HUES48 (cell line): ENCODE data around the gene RPLP2.

ENCODE experiments used
- H3K27ac ChIP-seq: one replicate; pipeline ENCODE4 v1.7.0; 2013; ENCODE audit warnings: low read depth, low read length, inconsistent platforms
- H3K27me3 ChIP-seq: 2 replicates; pipeline ENCODE4 v1.6.1; 2013; ENCODE audit warnings: mild to moderate bottlenecking, low read length; ENCODE audit not compliant: control insufficient read depth, insufficient read depth
- H3K36me3 ChIP-seq: 2 replicates; pipeline ENCODE4 v1.6.1; 2013; ENCODE audit warnings: low read length; ENCODE audit not compliant: control insufficient read depth, insufficient read depth
- H3K4me1 ChIP-seq: 2 replicates; pipeline ENCODE4 v1.6.1; 2013; ENCODE audit warnings: mild to moderate bottlenecking, low read length; ENCODE audit not compliant: control insufficient read depth, insufficient read depth
- H3K4me3 ChIP-seq: 2 replicates; pipeline ENCODE4 v1.5.1; 2013; ENCODE audit warnings: mild to moderate bottlenecking, low read depth, low read length
- H3K9ac ChIP-seq: 2 replicates; pipeline ENCODE4 v1.6.1; 2013; ENCODE audit warnings: mild to moderate bottlenecking, low read depth, low read length, moderate library complexity
- H3K9me3 ChIP-seq: 2 replicates; pipeline ENCODE4 v1.6.1; 2013; ENCODE audit warnings: low read length; ENCODE audit not compliant: control insufficient read depth, insufficient read depth

Gene RPLP2

DNA sequence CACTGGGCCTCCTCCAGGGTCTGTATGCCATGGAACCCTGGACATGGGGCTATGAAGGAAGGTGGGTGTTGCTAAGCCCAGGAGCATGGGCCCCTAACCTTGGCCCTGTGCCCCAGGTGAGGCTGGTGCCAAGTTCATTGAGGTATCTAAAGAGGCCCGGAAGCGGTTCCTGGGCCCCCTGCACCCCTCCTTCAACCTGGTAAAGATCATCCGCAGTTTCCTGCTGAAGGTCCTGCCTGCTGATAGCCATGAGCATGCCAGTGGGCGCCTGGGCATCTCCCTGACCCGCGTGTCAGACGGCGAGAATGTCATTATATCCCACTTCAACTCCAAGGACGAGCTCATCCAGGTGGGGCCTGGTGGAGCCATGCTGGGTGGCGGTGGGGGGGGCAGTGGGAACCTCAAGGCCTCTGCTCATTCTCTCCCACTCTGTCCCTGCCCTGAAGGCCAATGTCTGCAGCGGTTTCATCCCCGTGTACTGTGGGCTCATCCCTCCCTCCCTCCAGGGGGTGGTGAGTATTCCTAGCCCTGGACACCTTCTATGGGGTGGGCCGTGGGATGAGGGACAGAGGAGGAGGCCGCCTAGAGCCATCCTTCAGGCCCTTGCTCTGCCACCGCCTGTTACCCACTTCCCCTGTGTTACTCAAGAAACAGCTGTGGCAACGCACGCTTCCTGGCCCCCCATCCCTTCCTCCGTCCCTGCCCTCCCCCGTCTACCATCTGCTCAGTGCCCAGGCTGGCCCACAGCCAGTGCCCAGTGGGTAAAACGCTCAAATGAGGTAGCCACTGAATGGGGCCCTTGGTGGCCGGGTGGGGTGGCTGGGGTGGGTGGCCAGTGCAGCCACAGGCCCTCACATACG, 12.0 kb downstream of the RPLP2 start:
- H3K9me3 ChIP-seq: no peaks in the 10 kb centered on the region
- H3K9ac ChIP-seq: no peak overlapping the region
- H3K4me1 ChIP-seq: peaks cover 9% of the 10 kb centered on the region
- H3K36me3 ChIP-seq: 0 out of 2 replicates have a peak, but pooled peaks cover 16% of the 10 kb centered on the region
- no peak overlapping the region for H3K4me3 ChIP-seq
- no peak overlapping the region for H3K27ac ChIP-seq
- peaks cover 5% of the 10 kb centered on the region; the same call in 1 of the 2 replicates for H3K27me3 ChIP-seq

DNA sequence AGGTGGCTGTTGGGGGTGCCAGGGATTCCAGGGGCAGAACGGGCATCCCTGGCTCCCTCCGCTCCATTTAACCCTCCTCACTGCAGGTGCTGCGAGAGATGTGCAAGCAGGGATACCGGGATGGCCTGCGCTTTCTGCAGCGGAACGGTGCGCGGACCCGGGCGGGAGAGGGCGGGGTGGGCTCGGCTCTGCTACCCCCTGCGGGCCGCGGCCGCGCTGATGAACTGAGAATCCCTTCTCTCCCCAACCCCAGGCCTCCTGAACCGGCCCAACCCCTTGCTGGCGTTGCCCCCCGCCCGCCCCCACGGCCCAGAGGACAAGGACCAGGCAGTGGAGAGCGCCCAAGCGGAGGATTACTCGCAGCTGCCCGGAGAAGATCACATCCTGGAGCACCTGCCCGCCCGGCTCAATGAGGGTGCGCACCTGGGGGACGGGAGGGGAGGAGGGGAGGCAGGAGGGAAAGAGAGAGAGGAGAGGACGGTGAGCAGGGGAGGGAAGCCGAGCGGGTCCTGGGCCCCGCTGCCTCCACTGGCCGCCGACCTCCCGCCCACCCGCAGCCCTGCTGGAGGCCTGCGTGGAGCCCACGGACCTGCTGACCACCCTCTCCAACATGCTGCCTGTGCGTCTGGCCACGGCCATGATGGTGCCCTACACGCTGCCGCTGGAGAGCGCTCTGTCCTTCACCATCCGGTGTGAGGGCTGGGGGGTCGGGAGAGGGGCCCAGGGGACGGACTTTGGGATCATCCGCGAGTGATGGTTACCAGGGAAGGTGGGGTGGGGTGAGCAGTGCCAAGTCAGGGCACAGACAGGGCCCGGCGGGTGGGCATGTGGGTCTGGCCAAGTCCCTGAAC, 13.9 kb downstream of the RPLP2 start:
- Histone ChIP-seq H3K4me1 (peaks cover 17% of the 10 kb centered on the region), H3K27me3 (peaks cover 17% of the 10 kb centered on the region), H3K36me3 (0 out of 2 replicates have a peak, but pooled peaks cover 16% of the 10 kb centered on the region), H3K27ac (no peak overlapping the region), H3K9ac (no peak overlapping the region), H3K9me3 (no peaks in the 10 kb centered on the region), H3K4me3 (no peak overlapping the region)

DNA sequence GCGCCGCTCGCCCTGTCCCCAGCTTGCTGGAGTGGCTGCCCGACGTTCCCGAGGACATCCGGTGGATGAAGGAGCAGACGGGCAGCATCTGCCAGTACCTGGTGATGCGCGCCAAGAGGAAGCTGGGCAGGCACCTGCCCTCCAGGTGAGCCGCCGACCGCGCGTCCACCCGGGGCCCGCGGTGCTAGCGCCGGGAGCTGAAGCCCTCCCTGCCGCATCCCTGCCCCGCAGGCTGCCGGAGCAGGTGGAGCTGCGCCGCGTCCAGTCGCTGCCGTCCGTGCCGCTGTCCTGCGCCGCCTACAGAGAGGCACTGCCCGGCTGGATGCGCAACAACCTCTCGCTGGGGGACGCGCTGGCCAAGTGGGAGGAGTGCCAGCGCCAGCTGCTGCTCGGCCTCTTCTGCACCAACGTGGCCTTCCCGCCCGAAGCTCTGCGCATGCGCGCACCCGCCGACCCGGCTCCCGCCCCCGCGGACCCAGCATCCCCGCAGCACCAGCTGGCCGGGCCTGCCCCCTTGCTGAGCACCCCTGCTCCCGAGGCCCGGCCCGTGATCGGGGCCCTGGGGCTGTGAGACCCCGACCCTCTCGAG, 14.6 kb downstream of the RPLP2 start:
- H3K4me3 ChIP-seq: no peak overlapping the region
- H3K36me3 ChIP-seq: 0 out of 2 replicates have a peak, but pooled peaks cover 16% of the 10 kb centered on the region
- H3K9me3 ChIP-seq: no peaks in the 10 kb centered on the region
- H3K27me3 ChIP-seq: peaks cover 24% of the 10 kb centered on the region
- H3K27ac ChIP-seq: no peak overlapping the region
- peaks cover 19% of the 10 kb centered on the region for H3K4me1 ChIP-seq
- no peak overlapping the region for H3K9ac ChIP-seq

DNA sequence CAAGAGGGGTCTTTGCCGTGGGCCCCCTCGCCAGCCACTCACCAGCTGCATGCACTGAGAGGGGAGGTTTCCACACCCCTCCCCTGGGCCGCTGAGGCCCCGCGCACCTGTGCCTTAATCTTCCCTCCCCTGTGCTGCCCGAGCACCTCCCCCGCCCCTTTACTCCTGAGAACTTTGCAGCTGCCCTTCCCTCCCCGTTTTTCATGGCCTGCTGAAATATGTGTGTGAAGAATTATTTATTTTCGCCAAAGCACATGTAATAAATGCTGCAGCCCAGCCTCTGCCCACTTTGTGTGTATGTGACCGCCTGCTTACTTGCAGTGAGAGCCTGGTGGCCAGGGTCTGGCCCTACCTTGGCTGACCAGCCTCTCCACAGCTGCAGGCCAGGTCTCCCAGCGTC, 15.2 kb downstream of the RPLP2 start:
- H3K9ac ChIP-seq: no peak overlapping the region
- peaks cover 25% of the 10 kb centered on the region for H3K4me1 ChIP-seq
- no peak overlapping the region for H3K27ac ChIP-seq
- peaks cover 30% of the 10 kb centered on the region for H3K27me3 ChIP-seq
- H3K36me3 ChIP-seq: 0 out of 2 replicates have a peak, but pooled peaks cover 16% of the 10 kb centered on the region
- no peaks in the 10 kb centered on the region for H3K9me3 ChIP-seq
- H3K4me3 ChIP-seq: no peak overlapping the region

DNA sequence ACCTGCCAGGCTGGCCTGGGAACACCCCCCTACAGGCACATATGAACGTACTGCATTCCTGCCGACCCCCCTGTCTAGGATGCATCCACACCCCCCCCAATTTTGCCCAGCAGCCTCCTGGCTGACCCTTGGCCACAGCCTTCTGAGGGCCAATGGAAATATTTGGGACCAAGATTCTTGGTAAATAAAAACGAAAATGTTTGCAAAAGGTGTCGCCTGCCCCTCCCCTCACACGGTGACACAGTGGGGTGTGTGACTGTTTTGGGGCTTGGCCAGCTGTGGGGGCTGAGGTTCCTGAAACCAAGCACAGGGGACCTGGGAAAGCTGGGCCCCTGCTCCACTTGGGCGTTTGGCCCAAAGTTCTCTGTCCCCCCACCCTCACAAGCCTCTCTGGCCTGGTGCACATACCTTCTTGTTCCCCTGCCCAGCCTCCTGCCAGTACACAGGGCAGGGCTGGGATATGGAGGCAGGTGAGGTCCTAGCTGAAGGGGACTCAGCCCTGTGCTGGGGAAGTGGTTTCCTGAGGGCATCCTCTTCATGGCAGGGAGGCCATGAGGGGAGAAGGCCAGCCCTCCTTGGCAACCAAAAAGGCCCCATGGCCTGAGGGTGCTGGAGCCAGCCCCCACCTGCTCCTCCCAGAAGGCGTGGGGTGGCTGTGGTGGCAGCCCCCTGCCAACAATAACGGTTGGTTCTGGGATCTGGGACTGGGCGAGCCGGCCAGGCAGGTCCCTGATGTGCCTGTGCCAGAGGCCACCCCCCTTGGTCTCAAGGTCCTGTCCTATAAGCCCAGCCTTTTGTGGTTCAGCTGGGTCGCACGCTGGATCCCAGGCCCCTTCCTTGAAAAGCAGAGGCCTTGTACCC, 15.8 kb downstream of the RPLP2 start:
- Histone ChIP-seq H3K27ac (no peak overlapping the region), H3K4me1 (peaks cover 28% of the 10 kb centered on the region), H3K9me3 (no peaks in the 10 kb centered on the region), H3K36me3 (0 out of 2 replicates have a peak, but pooled peaks cover 16% of the 10 kb centered on the region), H3K9ac (no peak overlapping the region), H3K27me3 (peaks cover 34% of the 10 kb centered on the region), H3K4me3 (no peak overlapping the region)

DNA sequence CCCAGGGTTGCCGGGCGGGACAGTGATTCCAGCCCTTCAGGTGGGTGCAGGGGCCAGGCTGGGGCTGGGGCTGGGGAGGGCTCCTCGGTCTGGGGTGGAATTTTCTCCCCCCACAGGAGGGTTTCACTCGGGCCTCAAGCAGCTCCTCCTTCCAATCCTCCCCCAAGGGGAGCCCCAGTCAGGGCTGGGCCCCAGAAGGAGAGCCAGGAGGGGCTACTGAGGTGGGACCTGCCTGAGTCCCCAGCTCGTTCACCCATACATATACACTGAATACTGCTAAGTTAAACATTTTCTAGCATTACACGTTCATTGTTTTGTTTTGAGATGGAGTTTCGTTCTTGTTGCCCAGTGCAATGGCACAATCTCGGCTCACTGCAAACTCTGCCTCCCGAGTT, 16.5 kb downstream of the RPLP2 start:
- H3K4me3 ChIP-seq: no peak overlapping the region
- no peak overlapping the region for H3K9ac ChIP-seq
- peaks cover 41% of the 10 kb centered on the region for H3K27me3 ChIP-seq
- peaks cover 33% of the 10 kb centered on the region for H3K4me1 ChIP-seq
- no peak overlapping the region for H3K27ac ChIP-seq
- no peaks in the 10 kb centered on the region for H3K9me3 ChIP-seq
- H3K36me3 ChIP-seq: 0 out of 2 replicates have a peak, but pooled peaks cover 16% of the 10 kb centered on the region

DNA sequence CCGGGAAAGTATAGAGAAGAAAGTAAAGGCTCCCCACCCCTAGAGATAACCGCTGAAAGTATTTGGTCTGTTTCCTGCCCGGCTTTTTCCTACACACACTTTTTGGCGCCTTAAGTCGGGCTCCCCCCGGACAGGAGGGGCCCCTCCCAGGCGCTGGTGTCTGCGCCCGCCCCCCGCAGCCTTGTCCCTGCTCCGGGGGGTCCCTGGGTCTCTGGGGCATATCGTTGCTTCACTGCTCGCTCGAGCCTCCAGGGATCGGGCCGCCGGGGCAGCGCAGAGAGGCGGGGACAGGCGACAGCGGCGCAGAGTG, 17.0 kb downstream of the RPLP2 start:
- H3K9ac ChIP-seq: no peak overlapping the region
- no peak overlapping the region for H3K27ac ChIP-seq
- peak overlapping the region; percentile 65 for H3K4me3 ChIP-seq
- H3K27me3 ChIP-seq: peaks cover 46% of the 10 kb centered on the region
- no peaks in the 10 kb centered on the region for H3K9me3 ChIP-seq
- peaks cover 39% of the 10 kb centered on the region for H3K4me1 ChIP-seq
- H3K36me3 ChIP-seq: 0 out of 2 replicates have a peak, but pooled peaks cover 14% of the 10 kb centered on the region

DNA sequence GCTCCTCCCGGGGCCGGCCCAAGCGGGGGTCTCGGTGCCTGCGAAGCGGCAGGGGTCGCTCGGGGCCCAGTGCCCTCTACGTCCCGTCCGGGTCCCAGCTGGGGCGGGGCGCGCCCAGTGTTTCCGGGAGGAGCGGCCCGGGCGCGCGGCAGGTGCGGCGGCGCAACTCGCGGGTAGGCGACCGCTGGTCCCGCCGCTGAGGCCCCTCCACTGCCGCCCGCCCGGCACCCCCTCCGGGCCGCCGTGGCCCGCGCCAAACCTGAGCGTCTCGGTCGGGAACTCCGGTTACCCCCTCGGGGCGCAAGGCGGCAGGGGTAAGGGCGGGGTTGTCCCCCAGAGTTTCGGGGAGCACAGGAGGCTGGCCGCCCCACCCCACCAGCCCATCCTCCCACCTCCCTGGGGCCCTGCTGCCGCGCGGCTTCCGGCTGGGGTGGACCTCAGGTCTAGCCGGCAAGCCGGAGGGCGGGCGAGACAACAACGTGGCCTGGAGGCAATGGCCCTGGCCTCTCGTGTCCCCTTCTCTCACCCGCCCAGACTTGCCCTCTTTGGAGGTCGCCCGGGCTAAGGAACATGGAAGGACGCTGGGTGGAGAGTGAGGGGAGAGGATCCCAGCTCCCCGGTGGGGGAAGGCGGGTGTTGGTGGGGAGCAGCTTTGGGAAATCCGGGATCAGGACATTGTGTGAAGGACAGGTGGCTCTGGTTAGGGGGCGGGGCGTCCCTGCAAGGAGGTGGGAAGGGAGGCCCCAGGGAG, 17.6 kb downstream of the RPLP2 start:
- Histone ChIP-seq H3K9ac (no peak overlapping the region), H3K27ac (no peak overlapping the region), H3K4me3 (peak overlapping the region; percentile 65), H3K4me1 (peaks cover 44% of the 10 kb centered on the region), H3K36me3 (0 out of 2 replicates have a peak, but pooled peaks cover 14% of the 10 kb centered on the region), H3K9me3 (no peaks in the 10 kb centered on the region), H3K27me3 (peaks cover 51% of the 10 kb centered on the region)

DNA sequence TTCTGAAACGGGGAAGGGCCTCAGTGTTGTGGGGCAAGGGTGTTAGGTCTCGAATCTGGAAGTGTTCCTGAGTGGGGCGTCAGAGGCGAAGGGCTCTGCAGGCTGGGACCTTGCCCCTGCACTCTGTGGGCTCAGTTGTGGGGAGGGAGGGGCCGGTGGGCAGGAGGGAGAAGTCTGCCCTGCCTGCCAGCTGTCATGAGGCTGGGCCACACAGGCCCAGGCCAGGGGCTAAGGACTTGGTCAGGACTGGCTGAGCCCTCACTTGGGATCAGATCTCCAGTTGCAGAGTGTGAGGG, 18.1 kb downstream of the RPLP2 start, which contains the start of gene CRACR2B:
Gene CRACR2B, plus strand, starts transcription at position 23 of the 296 bp plus-strand sequence. CDS start 689 bp downstream, outside the sequence.
- peak within 1 kb of the TSS; percentile 68 for H3K4me3 ChIP-seq
- H3K9ac ChIP-seq: no peak within 1 kb of the TSS
- no peak within 1 kb of the TSS for H3K27ac ChIP-seq
- no peaks in the 10 kb centered on the region for H3K9me3 ChIP-seq
- H3K4me1 ChIP-seq: peaks cover 45% of the 10 kb centered on the region
- H3K27me3 ChIP-seq: peaks cover 53% of the 10 kb centered on the region
- H3K36me3 ChIP-seq: 0 out of 2 replicates have a peak, but pooled peaks cover 14% of the 10 kb centered on the region
